Left ventricle myocardium superior (tissue), 1 donor: Measurements from ENCODE around the gene GPR45. TPM values are rescaled to one million over a fixed set of nuclear protein-coding genes. Genes with fewer than 3 reads are reported as not detected.

Experiments used
- ATAC-seq: fragments of 200-7000 bp; cut with Tn5 transposase; one replicate; pipeline ENCODE4 v1.9.1; 2020; ENCODE audit warnings: mild to moderate bottlenecking, moderate library complexity
- DNase-seq: peaks from one replicate; pipeline ENCODE4 v3.0.0-alpha.2; 2020
- intact Hi-C: fragments of 100-400 bp; cut with micrococcal nuclease; formaldehyde crosslinking; loops from one replicate; pipeline ENCODE4 v1.11.0; 2022
- total RNA-seq: library from RNA; stranded (reverse); fragmentation: NEBNext Ultra II Directional; extraction: Animal tissue kit (Norgen Biotek cat#: 25700); gene quantifications from one replicate; pipeline ENCODE4 v1.2.1, GENCODE V29; 2021
- donor health status: DM: no; HTN: yes; CAD: no; lungs with severe emphysema.

GPR45 gene
- total RNA-seq, 1 donor from 2014 or later, result not detected

DNA sequence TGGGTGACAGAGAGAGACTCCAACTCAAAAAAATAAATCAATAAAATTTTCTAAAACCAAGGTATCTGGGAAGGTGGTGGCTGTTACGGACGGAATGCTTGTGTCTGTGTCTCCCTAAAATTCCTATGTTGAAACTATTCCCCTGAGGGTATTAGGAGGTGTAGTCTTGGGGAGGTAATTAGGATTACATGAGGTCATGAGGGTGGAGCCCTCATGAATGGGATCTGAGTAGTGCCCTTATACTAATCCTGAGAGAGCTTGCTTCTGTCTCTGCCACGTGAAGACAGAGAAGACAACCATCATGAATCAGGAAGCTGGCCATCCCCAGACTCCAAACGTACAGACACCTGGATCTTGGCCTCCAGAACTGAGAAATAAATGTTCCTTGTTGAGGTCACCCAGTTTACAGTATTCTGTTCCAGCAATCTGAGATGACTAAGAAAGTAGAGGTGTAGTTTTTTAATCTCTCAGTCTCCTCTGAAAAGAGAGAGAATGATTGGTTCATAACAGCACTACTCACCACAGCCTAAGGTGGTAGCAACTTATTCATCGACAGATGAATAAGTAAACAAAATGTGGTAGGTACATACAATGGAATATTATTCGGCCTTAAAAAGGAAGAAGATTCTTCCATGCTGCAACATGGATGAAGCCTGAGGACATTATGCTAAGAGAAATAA, 49.6 kb downstream of the GPR45 start:
- ATAC-seq, result no peak
- intact Hi-C loops, result no loop called here

DNA sequence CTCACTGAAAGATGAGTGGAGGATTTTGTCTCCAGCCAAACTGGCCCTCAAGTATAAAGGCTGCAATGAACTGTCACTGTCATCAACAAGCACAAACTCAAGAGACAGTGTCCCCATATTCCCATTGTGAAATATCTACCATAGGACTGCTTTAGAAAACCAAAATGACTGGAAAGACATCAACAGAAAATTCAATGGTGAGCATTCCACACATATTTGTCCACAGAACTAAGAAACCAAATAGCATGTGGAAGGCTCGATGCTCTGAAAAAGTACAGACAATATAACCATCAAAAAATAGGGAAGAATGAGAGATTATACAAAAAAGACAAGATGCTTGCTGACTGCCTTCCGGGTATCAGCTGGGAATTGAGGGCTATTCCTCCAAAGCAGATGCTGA, 50.4 kb downstream of the GPR45 start:
- DNase-seq (no peak), ATAC-seq (no peak)
- intact Hi-C loops, result no loop called here

More for the DNA sequence above, 49.6 kb downstream of the GPR45 start:
- no peak for DNase-seq

Other genes with a start within 250 kb of the GPR45 start
- 81.8 TPM for gene MRPS9, start 203.7 kb upstream of the GPR45 start, total RNA-seq
- gene TGFBRAP1, start 88.0 kb downstream of the GPR45 start, total RNA-seq, result 9.8 TPM
- 18.6 TPM for gene C2orf49, start 95.8 kb downstream of the GPR45 start, total RNA-seq
- 1,772 TPM for gene FHL2, start 157.3 kb downstream of the GPR45 start, total RNA-seq